IPS-15b (cell line): ENCODE data around the gene DUSP19.

Experiments
- H3K27me3 ChIP-seq: one replicate; pipeline ENCODE4 v1.6.1; 2013; ENCODE audit warnings: low read length; ENCODE audit not compliant: control insufficient read depth, insufficient read depth
- H3K36me3 ChIP-seq: one replicate; pipeline ENCODE4 v1.6.1; 2013; ENCODE audit warnings: low read length; ENCODE audit not compliant: control insufficient read depth, insufficient read depth
- H3K4me1 ChIP-seq: one replicate; pipeline ENCODE4 v1.6.1; 2013; ENCODE audit warnings: mild to moderate bottlenecking, low read length; ENCODE audit not compliant: control insufficient read depth, insufficient read depth
- H3K4me3 ChIP-seq: one replicate; pipeline ENCODE4 v1.5.1; 2013; ENCODE audit warnings: low read depth, low read length
- H3K9ac ChIP-seq: one replicate; pipeline ENCODE4 v1.6.1; 2013; ENCODE audit warnings: low read depth, mild to moderate bottlenecking, low read length
- H3K9me3 ChIP-seq: one replicate; pipeline ENCODE4 v1.6.1; 2013; ENCODE audit warnings: mild to moderate bottlenecking, low read length; ENCODE audit not compliant: control insufficient read depth, insufficient read depth

Gene DUSP19

DNA sequence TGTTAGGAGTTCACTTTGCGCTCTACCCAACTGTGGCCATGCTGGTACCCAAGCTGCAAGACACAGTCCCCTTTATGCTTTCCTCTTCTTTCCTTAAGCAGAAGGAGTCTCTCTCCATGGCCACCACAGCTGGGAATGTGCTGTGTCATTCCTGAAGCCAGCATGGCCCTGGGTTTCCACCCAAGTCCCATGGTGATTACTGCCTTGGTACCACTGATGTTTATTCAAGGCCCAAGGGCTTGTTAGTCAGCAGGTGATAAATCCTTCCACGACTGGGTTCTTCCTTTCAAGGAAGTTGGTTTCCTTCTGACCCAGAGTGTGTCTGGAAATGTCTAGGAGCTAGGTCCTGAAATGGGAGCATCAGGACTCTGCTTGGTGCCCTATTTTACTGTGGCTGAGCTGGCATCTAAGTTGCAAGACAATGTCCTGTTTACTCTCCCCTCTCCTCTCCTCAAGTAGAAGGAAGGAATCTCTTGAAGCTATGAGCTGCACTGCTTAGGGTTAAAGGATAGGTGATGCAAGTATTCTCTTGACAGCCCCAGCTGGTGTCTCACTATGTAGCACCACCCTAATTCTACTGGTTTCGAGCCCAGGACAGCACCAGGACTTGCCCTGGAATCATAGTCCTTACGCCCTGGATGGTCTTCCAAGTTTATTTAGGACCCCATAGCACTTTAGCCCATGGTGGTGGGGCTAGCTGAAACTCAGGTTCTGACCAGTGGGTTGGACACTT, 27.0 kb downstream of the DUSP19 start:
- Histone ChIP-seq H3K4me1 (no peaks in the 10 kb centered on the region), H3K27me3 (no peaks in the 10 kb centered on the region), H3K36me3 (no peaks in the 10 kb centered on the region), H3K4me3 (no peak overlapping the region), H3K9me3 (no peaks in the 10 kb centered on the region), H3K9ac (no peak overlapping the region)

DNA sequence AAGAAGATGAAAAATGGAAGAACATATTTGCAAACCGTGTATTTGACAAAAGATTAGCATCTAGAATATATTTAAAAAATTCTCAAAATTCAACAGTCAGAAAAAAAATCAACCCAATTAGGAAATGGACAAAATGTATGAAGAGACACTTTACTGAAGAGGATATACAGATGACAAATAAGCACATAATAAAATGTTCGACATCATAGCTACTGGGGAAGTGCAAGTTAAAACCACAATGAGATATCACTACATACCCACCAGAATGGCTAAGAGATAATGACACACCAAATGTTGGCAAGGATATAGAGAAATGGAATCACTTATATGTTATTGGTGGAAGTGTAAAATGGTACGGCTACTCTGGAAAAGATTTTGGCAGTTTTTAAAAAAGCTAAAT, 34.0 kb downstream of the DUSP19 start:
- no peaks in the 10 kb centered on the region for H3K4me1 ChIP-seq
- no peaks in the 10 kb centered on the region for H3K27me3 ChIP-seq
- no peaks in the 10 kb centered on the region for H3K36me3 ChIP-seq
- H3K9me3 ChIP-seq: no peaks in the 10 kb centered on the region
- no peak overlapping the region for H3K9ac ChIP-seq
- no peak overlapping the region for H3K4me3 ChIP-seq

DNA sequence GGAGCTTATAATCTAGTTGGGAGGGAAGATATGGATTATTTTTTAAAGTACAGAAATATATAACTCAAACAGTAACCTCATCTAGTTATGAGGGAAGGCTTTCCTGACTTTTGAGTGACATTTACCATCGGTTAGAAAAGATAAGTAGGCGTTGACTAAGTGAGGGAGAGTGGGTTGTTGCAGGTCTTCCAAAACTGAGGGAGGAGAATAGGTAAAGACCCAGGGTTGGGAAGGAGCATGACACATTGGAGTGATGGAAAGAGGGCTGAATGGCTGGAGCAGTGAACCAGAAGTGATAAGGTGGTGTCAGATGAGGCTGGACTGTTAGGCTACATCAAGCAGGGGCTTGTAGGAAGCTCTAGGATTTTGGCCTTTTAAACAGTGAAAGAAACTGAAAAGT, 35.1 kb downstream of the DUSP19 start:
- H3K36me3 ChIP-seq: no peaks in the 10 kb centered on the region
- H3K9ac ChIP-seq: no peak overlapping the region
- H3K4me1 ChIP-seq: no peaks in the 10 kb centered on the region
- no peaks in the 10 kb centered on the region for H3K9me3 ChIP-seq
- H3K4me3 ChIP-seq: no peak overlapping the region
- no peaks in the 10 kb centered on the region for H3K27me3 ChIP-seq

DNA sequence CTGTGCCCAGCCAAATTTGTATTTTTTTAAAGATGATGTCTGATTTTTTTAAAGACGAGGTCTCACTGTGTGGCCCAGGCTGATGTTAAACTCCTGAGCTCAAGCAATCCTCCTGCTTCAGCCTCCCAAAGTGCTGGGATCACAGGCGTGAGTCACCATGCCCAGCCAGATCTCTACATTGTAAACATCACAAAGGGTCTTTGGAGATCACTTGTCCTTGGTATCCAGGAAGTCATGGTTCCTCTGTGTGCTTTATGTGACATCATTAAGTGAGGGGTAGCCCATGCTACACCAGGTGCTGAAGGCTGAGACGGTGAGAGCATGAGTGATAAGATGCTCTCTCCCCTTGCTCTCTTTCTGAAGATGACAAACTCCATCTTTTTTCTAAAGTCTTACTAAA, 38.7 kb downstream of the DUSP19 start:
- Histone ChIP-seq H3K36me3 (no peaks in the 10 kb centered on the region), H3K9me3 (no peaks in the 10 kb centered on the region), H3K4me1 (no peaks in the 10 kb centered on the region), H3K27me3 (no peaks in the 10 kb centered on the region), H3K4me3 (no peak overlapping the region), H3K9ac (no peak overlapping the region)

DNA sequence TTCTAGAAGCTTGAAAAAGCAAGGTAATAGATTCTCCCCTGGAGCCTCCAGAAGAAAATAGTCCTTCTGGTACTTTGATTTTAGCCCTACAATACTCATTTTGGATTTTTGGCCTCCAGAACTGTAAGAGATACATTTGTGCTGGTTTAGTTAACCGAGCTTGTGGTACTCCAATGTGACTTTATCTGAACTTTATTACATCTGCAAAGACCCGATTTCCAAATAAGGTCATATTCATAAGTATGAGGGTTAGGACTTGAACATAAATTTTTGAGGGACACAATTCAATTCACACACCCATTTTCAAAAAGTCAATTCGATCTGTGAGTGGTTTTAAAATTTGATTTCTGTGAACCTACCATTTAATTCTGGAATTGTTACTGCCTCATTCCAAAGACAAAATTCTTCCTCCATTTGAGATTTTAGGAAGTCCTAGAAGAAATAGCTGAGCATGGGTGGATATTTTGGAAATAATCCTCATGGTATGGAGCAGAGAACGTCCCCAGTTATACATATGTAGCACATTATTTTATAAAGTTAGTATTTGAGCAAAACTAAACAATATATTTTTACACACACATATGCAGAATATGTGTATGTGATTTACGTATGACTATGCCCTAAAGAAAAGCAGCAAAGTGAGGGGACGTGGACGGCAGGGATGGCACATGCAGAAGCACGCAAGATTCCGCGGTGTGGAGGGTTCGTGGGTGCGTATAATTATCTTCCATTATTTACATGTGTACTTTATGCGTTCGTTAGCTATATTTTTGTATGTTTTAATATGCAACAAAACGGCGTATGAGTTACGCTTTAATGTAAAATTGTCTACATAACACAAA, 44.8 kb downstream of the DUSP19 start:
- no peaks in the 10 kb centered on the region for H3K4me1 ChIP-seq
- H3K36me3 ChIP-seq: no peaks in the 10 kb centered on the region
- peak overlapping the region; percentile 95 for H3K9ac ChIP-seq
- no peaks in the 10 kb centered on the region for H3K27me3 ChIP-seq
- H3K4me3 ChIP-seq: peak overlapping the region; percentile 90
- H3K9me3 ChIP-seq: no peaks in the 10 kb centered on the region

DNA sequence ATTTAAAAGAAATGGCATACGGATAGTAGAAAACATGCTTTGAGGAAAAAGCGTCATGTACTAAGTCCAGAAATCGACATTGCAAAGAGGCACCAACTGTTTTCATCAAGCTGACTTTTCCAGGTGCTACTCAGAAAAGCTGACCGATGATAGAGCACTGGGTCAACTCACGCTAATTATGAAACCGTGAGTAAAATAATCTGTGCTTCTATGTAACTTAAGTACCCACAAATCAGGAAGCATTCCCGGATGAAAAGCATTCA, 45.3 kb downstream of the DUSP19 start:
- Histone ChIP-seq H3K27me3 (no peaks in the 10 kb centered on the region), H3K4me3 (peak overlapping the region; percentile 90), H3K9ac (peak overlapping the region; percentile 95), H3K9me3 (no peaks in the 10 kb centered on the region), H3K4me1 (no peaks in the 10 kb centered on the region), H3K36me3 (no peaks in the 10 kb centered on the region)

DNA sequence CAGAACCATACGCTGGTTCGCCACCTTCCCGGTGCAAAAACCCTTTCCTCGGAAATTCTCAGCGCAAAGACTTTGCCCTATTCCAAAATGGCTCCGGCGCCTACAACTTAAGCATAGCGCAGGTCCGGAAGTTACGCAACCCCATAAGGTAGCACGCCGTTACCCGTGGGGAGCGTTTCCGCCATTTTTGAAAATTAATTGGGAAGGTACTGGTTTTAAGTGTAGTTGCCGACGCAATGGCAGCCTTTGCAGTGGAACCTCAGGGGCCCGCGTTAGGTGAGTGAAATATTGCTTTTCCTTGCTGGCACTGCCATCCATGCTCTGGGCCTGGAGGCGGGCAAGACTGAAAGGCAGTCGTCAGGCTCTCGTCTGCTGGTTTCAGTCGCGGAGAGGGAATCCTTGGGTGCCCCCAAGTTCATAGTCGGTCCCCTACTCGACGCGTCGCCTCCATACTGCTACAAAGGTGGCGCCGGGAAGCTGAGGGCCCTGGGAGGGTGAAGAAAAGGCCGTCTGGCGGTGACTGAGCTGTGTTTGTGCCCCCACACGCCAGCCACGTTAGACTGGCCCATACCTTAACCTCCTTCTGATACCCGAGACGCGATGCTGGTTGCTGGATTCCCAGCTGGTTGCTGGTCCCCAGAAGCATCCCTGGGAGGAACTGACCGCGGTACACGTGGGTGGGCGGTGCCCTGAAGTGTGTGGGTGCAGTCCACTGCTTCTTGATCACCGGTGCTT, 45.8 kb downstream of the DUSP19 start, which contains the start of gene NUP35:
TSS of gene NUP35 (plus strand) at position 222 of the 735 bp plus-strand sequence. CDS start at position 237, 15 bp downstream.
- H3K9me3 ChIP-seq: no peaks in the 10 kb centered on the region
- no peaks in the 10 kb centered on the region for H3K36me3 ChIP-seq
- peak within 1 kb of the TSS; percentile 95 for H3K9ac ChIP-seq
- H3K4me3 ChIP-seq: peak within 1 kb of the TSS; percentile 90
- no peaks in the 10 kb centered on the region for H3K4me1 ChIP-seq
- no peaks in the 10 kb centered on the region for H3K27me3 ChIP-seq

DNA sequence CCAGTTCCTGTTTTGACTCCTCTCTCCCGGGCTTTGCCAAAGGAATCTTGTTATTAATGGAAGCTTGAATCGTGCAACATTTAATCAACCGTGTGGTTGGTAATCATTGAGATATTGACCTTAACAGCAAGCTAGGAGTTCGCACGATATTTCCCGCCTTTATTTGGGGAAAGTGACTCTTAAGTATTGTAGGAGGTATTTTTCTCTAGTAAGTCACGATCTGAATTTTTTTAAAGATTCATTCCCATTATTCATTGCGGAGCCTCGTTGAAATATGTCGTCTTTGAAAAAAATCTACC, 46.4 kb downstream of the DUSP19 start:
- Histone ChIP-seq H3K27me3 (no peaks in the 10 kb centered on the region), H3K4me3 (peak overlapping the region; percentile 90), H3K9me3 (no peaks in the 10 kb centered on the region), H3K4me1 (no peaks in the 10 kb centered on the region), H3K36me3 (peaks cover 3% of the 10 kb centered on the region), H3K9ac (peak overlapping the region; percentile 95)

DNA sequence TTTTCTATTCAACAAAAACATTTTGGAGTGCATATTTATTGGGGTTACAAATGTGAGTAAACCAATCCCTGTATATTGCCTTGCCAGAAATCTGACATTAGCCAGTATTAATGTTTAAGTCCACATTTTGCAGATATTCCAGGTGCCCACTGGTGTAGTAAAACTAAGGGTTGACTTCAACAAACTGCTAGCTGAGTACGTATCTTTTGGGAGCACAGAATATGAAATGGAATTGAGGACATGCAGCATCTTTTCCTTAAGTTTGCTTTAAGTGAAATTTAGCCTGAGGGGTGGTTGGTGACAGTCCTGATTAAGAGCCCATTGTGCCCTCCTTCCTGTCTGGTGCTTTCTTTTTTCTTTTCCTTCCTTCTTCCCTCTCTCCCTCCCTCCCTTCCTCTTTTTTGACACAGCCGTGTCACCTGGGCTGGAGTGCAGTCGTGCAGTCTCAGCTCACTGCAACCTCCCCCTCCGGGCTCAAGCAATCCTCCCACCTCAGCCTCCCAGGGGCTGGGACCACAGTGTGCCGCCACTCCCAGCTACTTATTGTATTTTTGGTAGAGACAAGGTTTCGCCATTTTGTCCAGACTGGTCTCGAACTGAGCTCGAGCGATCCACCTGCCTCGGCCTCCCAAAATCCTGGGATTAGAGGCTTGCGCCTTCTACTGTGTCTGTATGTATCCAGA, 47.3 kb downstream of the DUSP19 start:
- peak overlapping the region; percentile 90 for H3K4me3 ChIP-seq
- no peaks in the 10 kb centered on the region for H3K9me3 ChIP-seq
- no peaks in the 10 kb centered on the region for H3K27me3 ChIP-seq
- H3K4me1 ChIP-seq: no peaks in the 10 kb centered on the region
- no peak overlapping the region for H3K9ac ChIP-seq
- H3K36me3 ChIP-seq: peaks cover 5% of the 10 kb centered on the region

DNA sequence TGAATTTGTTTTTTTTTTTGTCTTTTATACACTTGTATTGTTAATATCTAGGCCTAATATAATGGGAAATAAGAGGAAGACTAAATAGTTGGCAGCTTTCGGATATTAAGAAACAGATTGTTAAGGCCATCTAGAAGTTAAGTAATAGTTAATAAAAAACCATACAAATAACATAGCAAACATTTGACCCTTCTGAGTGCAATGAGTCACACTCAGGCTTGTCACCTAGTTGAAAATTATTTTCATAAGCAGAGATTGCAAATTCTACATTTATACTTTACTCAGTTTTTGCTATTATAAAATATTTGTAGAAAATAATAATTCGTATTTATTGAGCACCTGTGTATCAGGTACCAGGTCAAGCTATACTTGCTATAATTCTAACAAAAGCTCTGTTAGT, 48.1 kb downstream of the DUSP19 start:
- H3K9ac ChIP-seq: no peak overlapping the region
- H3K36me3 ChIP-seq: peaks cover 5% of the 10 kb centered on the region
- H3K27me3 ChIP-seq: no peaks in the 10 kb centered on the region
- no peaks in the 10 kb centered on the region for H3K4me1 ChIP-seq
- no peaks in the 10 kb centered on the region for H3K9me3 ChIP-seq
- no peak overlapping the region for H3K4me3 ChIP-seq

DNA sequence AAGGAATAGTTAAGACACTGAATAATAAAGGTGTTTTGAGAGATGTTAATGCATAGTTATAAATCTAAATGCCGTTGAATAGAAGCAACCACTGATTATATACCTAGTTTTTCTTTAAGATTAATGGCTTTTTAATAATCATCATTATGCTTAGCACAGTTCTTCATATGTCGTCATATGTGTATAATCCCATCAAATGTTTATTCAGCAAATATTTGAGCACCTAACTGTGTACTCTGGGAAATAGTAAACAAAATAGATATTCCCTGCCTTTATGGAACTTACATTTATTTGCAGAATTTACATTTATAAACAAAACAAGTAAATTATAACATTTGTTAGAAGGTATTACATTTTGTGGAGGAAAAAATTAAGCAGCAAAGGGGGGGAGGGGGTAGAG, 55.5 kb downstream of the DUSP19 start:
- Histone ChIP-seq H3K4me3 (no peak overlapping the region), H3K4me1 (no peaks in the 10 kb centered on the region), H3K36me3 (peaks cover 5% of the 10 kb centered on the region), H3K27me3 (no peaks in the 10 kb centered on the region), H3K9me3 (no peaks in the 10 kb centered on the region), H3K9ac (no peak overlapping the region)
